Neuron (in vitro differentiated cells): ENCODE results near the gene SHPK.

ENCODE experiments used
- H2AFZ ChIP-seq: one replicate; pipeline ENCODE4 v1.6.1; 2013; ENCODE audit warnings: low read depth, mild to moderate bottlenecking, inconsistent platforms, low read length, moderate library complexity
- H3K27me3 ChIP-seq: one replicate; pipeline ENCODE4 v1.6.1; 2013; ENCODE audit warnings: low read length; ENCODE audit not compliant: insufficient read depth
- H3K36me3 ChIP-seq: one replicate; pipeline ENCODE4 v1.6.1; 2013; ENCODE audit warnings: low read length; ENCODE audit not compliant: insufficient read depth
- H3K4me1 ChIP-seq: one replicate; pipeline ENCODE4 v1.6.1; 2013; ENCODE audit warnings: low read length; ENCODE audit not compliant: insufficient read depth
- H3K4me3 ChIP-seq: 2 replicates; pipeline ENCODE4 v1.5.1; 2013; ENCODE audit warnings: mild to moderate bottlenecking, low read length, moderate library complexity
- H3K9me3 ChIP-seq: one replicate; pipeline ENCODE4 v1.6.1; 2013; ENCODE audit warnings: low read length

Gene SHPK

GRCh38 chr17:3636154-3636907 lies at the start of gene SHPK, which contains the start of gene CTNS:
SHPK (minus strand) TSS chr17:3636250; CDS start chr17:3636219, 31 bp downstream.
CTNS (plus strand) TSS chr17:3636760; CDS start chr17:3640207, 3,447 bp downstream.
- Histone ChIP-seq H3K9me3 (no peaks in the 10 kb centered on the region), H2AFZ (peak within 1 kb of the TSS; percentile 95), H3K36me3 (peaks cover 13% of the 10 kb centered on the region), H3K4me3 (peak within 1 kb of the TSS; percentile 78), H3K4me1 (peaks cover 22% of the 10 kb centered on the region), H3K27me3 (no peaks in the 10 kb centered on the region)

GRCh38 chr17:3685174-3685573 lies 49.1 kb upstream of the SHPK start:
- Histone ChIP-seq H3K36me3 (no peaks in the 10 kb centered on the region), H3K9me3 (no peaks in the 10 kb centered on the region), H2AFZ (no peak overlapping the region), H3K4me1 (peaks cover 6% of the 10 kb centered on the region), H3K27me3 (no peaks in the 10 kb centered on the region), H3K4me3 (no peak overlapping the region)

GRCh38 chr17:3683054-3683511 lies 47.0 kb upstream of the SHPK start:
- Histone ChIP-seq H3K4me3 (no peak overlapping the region), H3K4me1 (peaks cover 1% of the 10 kb centered on the region), H2AFZ (no peak overlapping the region), H3K9me3 (no peaks in the 10 kb centered on the region), H3K36me3 (no peaks in the 10 kb centered on the region), H3K27me3 (no peaks in the 10 kb centered on the region)

GRCh38 chr17:3682033-3682432 lies 46.0 kb upstream of the SHPK start:
- no peaks in the 10 kb centered on the region for H3K36me3 ChIP-seq
- no peaks in the 10 kb centered on the region for H3K4me1 ChIP-seq
- peaks cover 3% of the 10 kb centered on the region for H3K27me3 ChIP-seq
- no peak overlapping the region for H3K4me3 ChIP-seq
- H3K9me3 ChIP-seq: no peaks in the 10 kb centered on the region
- no peak overlapping the region for H2AFZ ChIP-seq

- no peak overlapping the region for H3K4me3 ChIP-seq
- peaks cover 5% of the 10 kb centered on the region for H3K27me3 ChIP-seq
- H3K4me1 ChIP-seq: no peaks in the 10 kb centered on the region
- no peaks in the 10 kb centered on the region for H3K9me3 ChIP-seq
- no peak overlapping the region for H2AFZ ChIP-seq
- H3K36me3 ChIP-seq: no peaks in the 10 kb centered on the region
Observed at GRCh38 chr17:3681565-3681964, 45.5 kb upstream of the SHPK start.

GRCh38 chr17:3681057-3681456 lies 45.0 kb upstream of the SHPK start:
- Histone ChIP-seq H3K4me3 (no peak overlapping the region), H3K9me3 (no peaks in the 10 kb centered on the region), H3K27me3 (peaks cover 5% of the 10 kb centered on the region), H3K36me3 (no peaks in the 10 kb centered on the region), H3K4me1 (no peaks in the 10 kb centered on the region), H2AFZ (no peak overlapping the region)

- Histone ChIP-seq H3K4me3 (no peak overlapping the region), H2AFZ (no peak overlapping the region), H3K27me3 (peaks cover 5% of the 10 kb centered on the region), H3K9me3 (no peaks in the 10 kb centered on the region), H3K36me3 (no peaks in the 10 kb centered on the region), H3K4me1 (no peaks in the 10 kb centered on the region)
Observed at GRCh38 chr17:3679531-3680126, 43.6 kb upstream of the SHPK start.

- Histone ChIP-seq H3K36me3 (no peaks in the 10 kb centered on the region), H3K4me1 (no peaks in the 10 kb centered on the region), H3K27me3 (peaks cover 5% of the 10 kb centered on the region), H3K4me3 (no peak overlapping the region), H3K9me3 (no peaks in the 10 kb centered on the region), H2AFZ (no peak overlapping the region)
Observed at GRCh38 chr17:3678821-3679530, 42.9 kb upstream of the SHPK start.

GRCh38 chr17:3678095-3678820 lies 42.2 kb upstream of the SHPK start:
- Histone ChIP-seq H2AFZ (no peak overlapping the region), H3K27me3 (peaks cover 5% of the 10 kb centered on the region), H3K36me3 (no peaks in the 10 kb centered on the region), H3K9me3 (no peaks in the 10 kb centered on the region), H3K4me1 (no peaks in the 10 kb centered on the region), H3K4me3 (no peak overlapping the region)

GRCh38 chr17:3675886-3676285 lies 39.8 kb upstream of the SHPK start:
- Histone ChIP-seq H2AFZ (no peak overlapping the region), H3K27me3 (peaks cover 5% of the 10 kb centered on the region), H3K4me1 (no peaks in the 10 kb centered on the region), H3K36me3 (no peaks in the 10 kb centered on the region), H3K9me3 (no peaks in the 10 kb centered on the region), H3K4me3 (no peak overlapping the region)

- Histone ChIP-seq H2AFZ (no peak overlapping the region), H3K27me3 (peaks cover 5% of the 10 kb centered on the region), H3K36me3 (no peaks in the 10 kb centered on the region), H3K4me1 (peaks cover 5% of the 10 kb centered on the region), H3K9me3 (no peaks in the 10 kb centered on the region), H3K4me3 (no peak overlapping the region)
Observed at GRCh38 chr17:3672571-3672970, 36.5 kb upstream of the SHPK start.

- no peaks in the 10 kb centered on the region for H3K36me3 ChIP-seq
- no peaks in the 10 kb centered on the region for H3K27me3 ChIP-seq
- peak overlapping the region; percentile 95 for H3K4me3 ChIP-seq
- peaks cover 12% of the 10 kb centered on the region for H3K4me1 ChIP-seq
- H3K9me3 ChIP-seq: no peaks in the 10 kb centered on the region
- H2AFZ ChIP-seq: no peak overlapping the region
Observed at GRCh38 chr17:3669548-3669947, 33.5 kb upstream of the SHPK start.

- peaks cover 12% of the 10 kb centered on the region for H3K4me1 ChIP-seq
- H3K36me3 ChIP-seq: peaks cover 4% of the 10 kb centered on the region
- no peaks in the 10 kb centered on the region for H3K9me3 ChIP-seq
- H2AFZ ChIP-seq: peak overlapping the region; percentile 91
- H3K4me3 ChIP-seq: peak overlapping the region; percentile 95
- H3K27me3 ChIP-seq: no peaks in the 10 kb centered on the region
Observed at GRCh38 chr17:3669085-3669347, 33.0 kb upstream of the SHPK start.
